Epidermal melanocyte (primary cell): Measurements from ENCODE around the gene RPGRIP1L.

Source experiments
- DNase-seq: peaks from one replicate; pipeline ENCODE4 v3.0.0; 2011; ENCODE audit warnings: low spot score; ENCODE audit not compliant: insufficient read length

Gene RPGRIP1L

GRCh38 chr16:53654946-53655345, 48.7 kb downstream of the RPGRIP1L start:
- DNase-seq: no peak

- DNase-seq: no peak
Observed at GRCh38 chr16:53651357-53651756, 52.3 kb downstream of the RPGRIP1L start.

GRCh38 chr16:53646506-53646905, 57.2 kb downstream of the RPGRIP1L start:
- no peak for DNase-seq

- no peak for DNase-seq
Observed at GRCh38 chr16:53643474-53643873, 60.2 kb downstream of the RPGRIP1L start.

GRCh38 chr16:53642094-53642493, 61.6 kb downstream of the RPGRIP1L start:
- no peak for DNase-seq

GRCh38 chr16:53636978-53637377, 66.7 kb downstream of the RPGRIP1L start:
- DNase-seq: no peak

GRCh38 chr16:53632526-53632925, 71.1 kb downstream of the RPGRIP1L start:
- no peak for DNase-seq

- no peak for DNase-seq
Observed at GRCh38 chr16:53631236-53632025, 72.2 kb downstream of the RPGRIP1L start.

GRCh38 chr16:53629607-53630312, 73.9 kb downstream of the RPGRIP1L start:
- no peak for DNase-seq

GRCh38 chr16:53629151-53629550, 74.5 kb downstream of the RPGRIP1L start:
- DNase-seq: no peak

GRCh38 chr16:53626811-53627210, 76.8 kb downstream of the RPGRIP1L start:
- no peak for DNase-seq

- DNase-seq: no peak
Observed at GRCh38 chr16:53626161-53626560, 77.5 kb downstream of the RPGRIP1L start.

GRCh38 chr16:53625221-53625620, 78.4 kb downstream of the RPGRIP1L start:
- DNase-seq: no peak

GRCh38 chr16:53622315-53622714, 81.3 kb downstream of the RPGRIP1L start:
- no peak for DNase-seq

GRCh38 chr16:53620476-53620875, 83.2 kb downstream of the RPGRIP1L start:
- no peak for DNase-seq

GRCh38 chr16:53619235-53619634, 84.4 kb downstream of the RPGRIP1L start:
- no peak for DNase-seq

GRCh38 chr16:53614346-53614745, 89.3 kb downstream of the RPGRIP1L start:
- DNase-seq: no peak

GRCh38 chr16:53612003-53612402, 91.7 kb downstream of the RPGRIP1L start:
- no peak for DNase-seq

- DNase-seq: no peak
Observed at GRCh38 chr16:53611179-53611696, 92.4 kb downstream of the RPGRIP1L start.

GRCh38 chr16:53609536-53609935, 94.1 kb downstream of the RPGRIP1L start:
- DNase-seq: no peak

GRCh38 chr16:53608094-53608493, 95.6 kb downstream of the RPGRIP1L start:
- no peak for DNase-seq

GRCh38 chr16:53605831-53606400, 97.7 kb downstream of the RPGRIP1L start:
- no peak for DNase-seq
